Measurements from ENCODE around the gene ERC2.

ERC2 gene

DNA sequence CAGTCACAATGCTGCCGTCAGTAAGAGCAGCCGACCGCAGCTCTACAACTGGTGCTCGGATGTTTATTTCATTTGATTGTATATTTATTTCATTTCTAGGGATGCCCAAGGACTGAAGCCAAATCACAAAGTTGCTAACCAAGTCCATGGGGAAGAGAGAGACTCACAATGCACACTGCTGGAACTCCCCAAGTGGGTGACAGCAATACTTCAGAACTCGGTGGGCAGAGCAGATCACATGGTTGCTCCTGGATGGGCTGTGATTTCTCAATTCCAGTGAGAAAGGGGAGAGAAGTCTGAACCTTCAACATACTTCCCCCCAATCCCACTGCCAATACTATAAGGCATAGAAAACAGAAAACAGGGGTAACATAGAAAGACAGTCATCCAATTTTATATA lies 715.4 kb downstream of the ERC2 start:
- Histone ChIP-seq H2AFZ (ENCODE audit: low read length) (no peak overlapping the region), H3K79me2 (ENCODE audit: insufficient read depth, low read length) (no peaks in the 10 kb centered on the region)

DNA sequence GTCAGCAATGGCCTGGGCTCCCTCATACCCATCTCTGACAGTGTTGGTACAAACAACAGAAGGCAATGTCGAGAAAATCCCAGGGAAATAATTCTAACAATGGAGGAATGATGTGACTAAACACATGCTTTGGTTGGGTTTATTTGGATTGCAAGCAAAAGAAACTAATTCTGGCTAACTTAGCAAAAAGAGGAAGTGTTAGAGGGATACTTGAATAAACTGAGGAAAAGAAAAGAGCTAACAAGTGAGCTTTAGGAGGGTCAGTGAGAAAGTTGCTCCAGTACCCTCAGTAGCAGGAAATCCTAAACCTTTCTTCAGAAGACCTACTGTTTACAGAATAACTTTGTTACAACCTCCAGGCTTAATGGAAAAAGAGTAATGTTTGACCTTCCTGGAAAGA lies 716.5 kb downstream of the ERC2 start:
- Histone ChIP-seq H3K9ac (ENCODE audit: low read length) (no peak overlapping the region), H3K4me1 (ENCODE audit: insufficient read depth, low read length, severe bottlenecking) (peaks cover 31% of the 10 kb centered on the region), H3K9me3 (ENCODE audit: low read length) (no peaks in the 10 kb centered on the region), H3K79me2 (ENCODE audit: insufficient read depth, low read length) (no peaks in the 10 kb centered on the region), H3K27ac (ENCODE audit: low read depth, low read length, poor library complexity, severe bottlenecking) (no peak overlapping the region), H3K27me3 (ENCODE audit: insufficient read depth, low read length) (no peaks in the 10 kb centered on the region), H3K9me2 (ENCODE audit: low read depth, low read length) (no peaks in the 10 kb centered on the region), H3K36me3 (ENCODE audit: insufficient read depth, low read length) (no peaks in the 10 kb centered on the region), H3K4me2 (ENCODE audit: low read length) (no peak overlapping the region), H4K20me1 (ENCODE audit: insufficient read depth, low read length) (no peaks in the 10 kb centered on the region), H3F3A (ENCODE audit: insufficient read depth, low read length) (no peaks in the 10 kb centered on the region), H2AFZ (ENCODE audit: low read length) (no peak overlapping the region), H3K4me3 (ENCODE audit: low read depth, low read length, poor library complexity, severe bottlenecking) (no peak overlapping the region)
- TF ChIP-seq EZH2 (IDR thresholded peaks at IDR 0.05; ENCODE audit: borderline replicate concordance, low read length): no peak
- no peak for TF ChIP-seq CTCF (IDR thresholded peaks at IDR 0.05; ENCODE audit: low read length)

More for the DNA sequence above, 715.4 kb downstream of the ERC2 start:
- Histone ChIP-seq H3K9me2 (ENCODE audit: low read depth, low read length) (no peaks in the 10 kb centered on the region), H3K36me3 (ENCODE audit: insufficient read depth, low read length) (no peaks in the 10 kb centered on the region), H3F3A (ENCODE audit: insufficient read depth, low read length) (no peaks in the 10 kb centered on the region), H3K27me3 (ENCODE audit: insufficient read depth, low read length) (no peaks in the 10 kb centered on the region), H3K4me2 (ENCODE audit: low read length) (no peak overlapping the region), H4K20me1 (ENCODE audit: insufficient read depth, low read length) (no peaks in the 10 kb centered on the region), H3K4me1 (ENCODE audit: insufficient read depth, low read length, severe bottlenecking) (peaks cover 25% of the 10 kb centered on the region), H3K9me3 (ENCODE audit: low read length) (no peaks in the 10 kb centered on the region), H3K9ac (ENCODE audit: low read length) (no peak overlapping the region), H3K27ac (ENCODE audit: low read depth, low read length, poor library complexity, severe bottlenecking) (no peak overlapping the region), H3K4me3 (ENCODE audit: low read depth, low read length, poor library complexity, severe bottlenecking) (no peak overlapping the region)
- TF ChIP-seq CTCF (IDR thresholded peaks at IDR 0.05; ENCODE audit: low read length): no peak
- TF ChIP-seq EZH2 (IDR thresholded peaks at IDR 0.05; ENCODE audit: borderline replicate concordance, low read length): no peak

- no peak overlapping the region for H3K4me2 ChIP-seq (ENCODE audit: low read length)
- H3F3A ChIP-seq (ENCODE audit: insufficient read depth, low read length): no peaks in the 10 kb centered on the region
- no peak overlapping the region for H3K9ac ChIP-seq (ENCODE audit: low read length)
- H4K20me1 ChIP-seq (ENCODE audit: insufficient read depth, low read length): no peaks in the 10 kb centered on the region
- H3K4me3 ChIP-seq (ENCODE audit: low read depth, low read length, poor library complexity, severe bottlenecking): no peak overlapping the region
- no peaks in the 10 kb centered on the region for H3K79me2 ChIP-seq (ENCODE audit: insufficient read depth, low read length)
- TF ChIP-seq EZH2 (IDR thresholded peaks at IDR 0.05; ENCODE audit: borderline replicate concordance, low read length) (no peak), CTCF (IDR thresholded peaks at IDR 0.05; ENCODE audit: low read length) (no peak)
- peaks cover 29% of the 10 kb centered on the region for H3K4me1 ChIP-seq (ENCODE audit: insufficient read depth, low read length, severe bottlenecking)
- no peaks in the 10 kb centered on the region for H3K36me3 ChIP-seq (ENCODE audit: insufficient read depth, low read length)
- H3K27ac ChIP-seq (ENCODE audit: low read depth, low read length, poor library complexity, severe bottlenecking): no peak overlapping the region
- no peaks in the 10 kb centered on the region for H3K9me2 ChIP-seq (ENCODE audit: low read depth, low read length)
- H3K27me3 ChIP-seq (ENCODE audit: insufficient read depth, low read length): no peaks in the 10 kb centered on the region
- H3K9me3 ChIP-seq (ENCODE audit: low read length): no peaks in the 10 kb centered on the region
- no peak overlapping the region for H2AFZ ChIP-seq (ENCODE audit: low read length)
Observed at GRCh38 chr3:55750525-55750924, 717.7 kb downstream of the ERC2 start.
